Measurements from ENCODE around the gene TTC8.

TTC8 gene

DNA sequence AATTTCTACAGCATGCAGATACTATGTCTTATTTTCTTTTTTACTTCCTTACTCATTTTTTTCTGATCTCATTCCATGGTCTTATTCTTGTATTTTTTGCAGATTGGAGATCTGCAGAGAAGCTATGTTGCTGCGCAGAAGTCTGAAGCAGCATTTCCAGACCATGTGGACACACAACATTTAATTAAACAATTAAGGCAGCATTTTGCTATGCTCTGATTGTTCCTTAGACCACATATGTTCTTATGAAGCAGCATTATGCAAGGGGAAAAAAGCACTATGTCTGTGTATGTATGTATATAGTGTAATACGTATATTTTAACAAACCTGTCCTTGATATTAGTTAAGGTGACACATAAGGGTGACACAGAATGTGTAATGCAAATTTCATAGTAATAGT is 52.7 kb downstream of the TTC8 start:
- TF ChIP-seq, protein P1, sequence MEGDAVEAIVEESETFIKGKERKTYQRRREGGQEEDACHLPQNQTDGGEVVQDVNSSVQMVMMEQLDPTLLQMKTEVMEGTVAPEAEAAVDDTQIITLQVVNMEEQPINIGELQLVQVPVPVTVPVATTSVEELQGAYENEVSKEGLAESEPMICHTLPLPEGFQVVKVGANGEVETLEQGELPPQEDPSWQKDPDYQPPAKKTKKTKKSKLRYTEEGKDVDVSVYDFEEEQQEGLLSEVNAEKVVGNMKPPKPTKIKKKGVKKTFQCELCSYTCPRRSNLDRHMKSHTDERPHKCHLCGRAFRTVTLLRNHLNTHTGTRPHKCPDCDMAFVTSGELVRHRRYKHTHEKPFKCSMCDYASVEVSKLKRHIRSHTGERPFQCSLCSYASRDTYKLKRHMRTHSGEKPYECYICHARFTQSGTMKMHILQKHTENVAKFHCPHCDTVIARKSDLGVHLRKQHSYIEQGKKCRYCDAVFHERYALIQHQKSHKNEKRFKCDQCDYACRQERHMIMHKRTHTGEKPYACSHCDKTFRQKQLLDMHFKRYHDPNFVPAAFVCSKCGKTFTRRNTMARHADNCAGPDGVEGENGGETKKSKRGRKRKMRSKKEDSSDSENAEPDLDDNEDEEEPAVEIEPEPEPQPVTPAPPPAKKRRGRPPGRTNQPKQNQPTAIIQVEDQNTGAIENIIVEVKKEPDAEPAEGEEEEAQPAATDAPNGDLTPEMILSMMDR (conservative IDR thresholded peaks at IDR 0.05; ENCODE audit: low read length) = no peak
- no peak for DNase-seq (ENCODE audit: low read depth)
- no peak overlapping the region for H3K4me3 ChIP-seq (ENCODE audit: low read length)

DNA sequence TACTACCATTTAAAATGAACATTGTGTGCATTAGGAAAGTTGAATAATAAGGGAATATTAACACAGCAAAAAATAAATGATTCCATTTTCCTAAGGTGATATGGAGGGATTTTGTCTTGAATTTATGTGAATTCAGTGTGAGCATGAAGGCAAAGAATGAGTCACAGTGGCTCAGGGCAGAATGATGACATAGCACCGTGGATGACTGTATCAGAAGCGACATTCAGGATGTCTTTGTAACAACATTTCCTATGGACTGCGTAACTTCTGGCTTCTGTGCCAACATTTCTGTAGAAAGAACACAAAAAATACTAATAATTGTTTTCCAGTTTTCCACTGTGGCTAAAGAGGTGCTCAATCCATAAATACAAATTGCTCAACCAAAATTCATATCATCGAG is 54.6 kb downstream of the TTC8 start:
- peak; percentile 66 for DNase-seq (ENCODE audit: low read depth)
- H3K4me3 ChIP-seq (ENCODE audit: low read length) = no peak overlapping the region
- TF ChIP-seq, protein P1 (conservative IDR thresholded peaks at IDR 0.05; ENCODE audit: low read length) = no peak

DNA sequence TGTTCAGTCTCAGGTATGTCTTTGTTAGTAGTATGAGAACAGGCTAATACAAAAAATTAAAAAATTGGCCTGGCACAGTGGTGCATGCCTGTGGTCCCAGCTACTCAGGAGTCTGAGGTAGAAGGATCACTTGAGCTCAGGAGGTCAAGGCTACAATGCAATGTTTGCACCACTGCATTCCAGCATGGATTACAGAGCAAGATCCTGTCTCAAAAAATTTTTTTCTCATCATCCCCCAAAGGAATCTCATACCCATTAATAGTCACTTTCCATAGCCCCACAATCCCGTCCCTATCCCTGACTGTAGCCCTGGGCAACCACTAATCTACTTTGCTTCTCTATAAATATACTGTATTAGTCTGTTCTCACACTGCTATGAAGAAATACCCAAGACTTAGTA is 57.8 kb downstream of the TTC8 start:
- no peak overlapping the region for H3K4me3 ChIP-seq (ENCODE audit: low read length)

DNA sequence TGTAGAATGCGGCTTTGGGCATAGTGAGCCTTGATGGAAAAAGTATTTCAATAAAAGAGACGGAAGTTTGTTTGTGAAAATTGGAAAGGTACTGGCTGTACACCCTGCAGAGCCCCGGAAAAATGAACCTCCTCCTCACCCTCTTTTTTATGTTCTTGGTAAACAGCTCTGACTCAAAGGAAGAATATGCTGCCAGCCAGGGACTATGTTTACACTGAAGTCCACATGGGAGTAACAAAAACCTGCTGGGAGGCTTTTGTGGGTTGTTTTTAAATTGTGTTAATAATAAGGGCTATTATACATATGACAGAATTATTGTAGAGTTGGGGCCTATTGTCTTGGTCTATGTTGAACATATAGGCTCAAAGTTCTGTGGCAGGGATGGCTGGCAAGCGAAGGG is 70.7 kb downstream of the TTC8 start:
- no peak overlapping the region for H3K4me3 ChIP-seq (ENCODE audit: low read length)
- TF ChIP-seq, protein P1 (conservative IDR thresholded peaks at IDR 0.05; ENCODE audit: low read length) = no peak
- peak; percentile 63 for DNase-seq (ENCODE audit: low read depth)

More for the DNA sequence above, 57.8 kb downstream of the TTC8 start:
- TF ChIP-seq, protein P1 (conservative IDR thresholded peaks at IDR 0.05; ENCODE audit: low read length) = no peak
- DNase-seq (ENCODE audit: low read depth) = peak; percentile 32

DNA sequence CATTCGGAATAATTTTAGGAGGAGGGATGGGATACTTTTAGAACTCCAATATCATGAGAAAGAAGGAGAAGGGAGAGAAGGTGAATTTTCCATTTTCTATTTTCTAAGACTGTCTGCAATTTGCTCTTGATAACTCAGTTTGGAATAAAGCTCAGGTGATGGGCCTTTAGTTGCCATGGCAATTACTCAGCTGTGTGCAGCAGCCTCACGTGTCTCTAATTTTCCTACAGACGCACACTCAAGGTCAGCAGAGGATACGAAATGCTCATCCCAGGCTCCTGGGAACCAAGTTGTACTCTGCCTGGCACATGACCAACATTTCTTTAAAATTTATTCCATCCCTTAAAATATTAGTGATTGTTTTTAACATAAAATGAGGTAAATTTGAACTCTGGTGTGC is 76.7 kb downstream of the TTC8 start:
- DNase-seq (ENCODE audit: low read depth) = no peak

DNA sequence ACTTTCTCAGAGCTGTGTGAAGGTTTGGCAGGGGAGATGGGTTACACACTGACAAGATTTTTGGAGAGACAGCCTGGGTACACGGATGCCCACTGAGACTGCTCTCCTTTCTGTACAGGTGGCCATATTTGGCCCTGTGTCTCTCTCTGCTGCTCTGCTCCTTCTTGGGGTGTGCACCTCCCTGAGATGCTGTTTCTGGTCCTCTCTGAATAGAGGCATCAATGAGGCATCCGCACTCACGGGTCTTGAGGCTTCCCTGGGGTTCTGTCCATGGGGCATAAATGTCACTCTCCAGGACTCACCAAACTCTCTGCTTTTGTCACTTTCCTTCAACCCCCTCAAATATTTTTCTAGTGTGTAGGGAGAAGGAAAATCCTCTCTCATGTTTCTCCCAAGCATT is 77.5 kb downstream of the TTC8 start:
- TF ChIP-seq, protein P1 (conservative IDR thresholded peaks at IDR 0.05; ENCODE audit: low read length) = no peak
- no peak overlapping the region for H3K4me3 ChIP-seq (ENCODE audit: low read length)
- DNase-seq (ENCODE audit: low read depth) = no peak

More for the DNA sequence above, 76.7 kb downstream of the TTC8 start:
- TF ChIP-seq, protein P1 (conservative IDR thresholded peaks at IDR 0.05; ENCODE audit: low read length) = no peak
- no peak overlapping the region for H3K4me3 ChIP-seq (ENCODE audit: low read length)

DNA sequence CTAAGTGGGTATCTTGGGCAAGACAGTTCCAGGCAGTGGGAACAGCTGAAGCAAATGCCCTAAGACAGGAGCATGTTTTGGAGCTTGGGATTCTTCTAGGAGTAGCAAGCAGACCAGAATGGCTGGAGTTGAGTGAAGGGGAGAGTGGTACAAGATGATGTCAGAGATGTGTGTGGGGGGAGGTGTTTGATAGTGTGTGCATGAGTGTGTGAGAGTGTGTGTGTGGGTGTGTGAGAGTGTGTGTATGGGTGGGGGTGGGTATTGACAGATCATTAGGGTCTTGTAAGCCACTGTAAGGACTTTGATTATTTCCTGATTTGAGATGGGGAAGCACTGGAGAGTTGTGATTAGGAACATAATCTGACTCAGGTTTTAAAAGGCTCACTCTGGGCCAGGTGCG is 78.4 kb downstream of the TTC8 start:
- DNase-seq (ENCODE audit: low read depth) = no peak
- no peak overlapping the region for H3K4me3 ChIP-seq (ENCODE audit: low read length)
- TF ChIP-seq, protein P1 (conservative IDR thresholded peaks at IDR 0.05; ENCODE audit: low read length) = no peak
